ENCODE data around the gene MACROH2A1. TPM values are rescaled to one million over a fixed set of nuclear protein-coding genes. Genes with fewer than 3 reads are reported as not detected.

The MACROH2A1 gene
- polyA plus RNA-seq, 4 donors = 214 to 219 (median 216) TPM

DNA sequence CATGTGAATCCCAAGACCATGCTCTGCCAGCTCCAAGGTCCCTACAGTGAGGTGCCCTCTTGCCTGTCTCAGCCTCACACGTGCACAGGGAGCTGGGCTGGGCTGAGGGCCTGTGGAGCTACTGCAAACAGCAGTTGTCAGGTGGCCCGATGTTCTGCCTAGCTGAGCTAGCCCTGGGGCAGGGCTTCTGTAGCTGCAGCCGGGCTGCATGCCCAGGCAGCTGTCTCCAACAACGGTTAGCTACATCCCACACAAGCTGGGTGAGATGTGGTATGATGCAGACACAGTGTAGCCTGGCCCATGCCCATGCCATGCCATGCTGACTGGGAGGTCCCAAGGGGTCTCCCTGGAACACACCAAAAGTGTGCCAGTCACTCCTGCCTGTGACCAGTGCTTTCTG, 62.0 kb downstream of the MACROH2A1 start:
- DNase-seq (ENCODE audit: low read depth in 4 of 4, low spot score in 3 of 4) = no peak

DNA sequence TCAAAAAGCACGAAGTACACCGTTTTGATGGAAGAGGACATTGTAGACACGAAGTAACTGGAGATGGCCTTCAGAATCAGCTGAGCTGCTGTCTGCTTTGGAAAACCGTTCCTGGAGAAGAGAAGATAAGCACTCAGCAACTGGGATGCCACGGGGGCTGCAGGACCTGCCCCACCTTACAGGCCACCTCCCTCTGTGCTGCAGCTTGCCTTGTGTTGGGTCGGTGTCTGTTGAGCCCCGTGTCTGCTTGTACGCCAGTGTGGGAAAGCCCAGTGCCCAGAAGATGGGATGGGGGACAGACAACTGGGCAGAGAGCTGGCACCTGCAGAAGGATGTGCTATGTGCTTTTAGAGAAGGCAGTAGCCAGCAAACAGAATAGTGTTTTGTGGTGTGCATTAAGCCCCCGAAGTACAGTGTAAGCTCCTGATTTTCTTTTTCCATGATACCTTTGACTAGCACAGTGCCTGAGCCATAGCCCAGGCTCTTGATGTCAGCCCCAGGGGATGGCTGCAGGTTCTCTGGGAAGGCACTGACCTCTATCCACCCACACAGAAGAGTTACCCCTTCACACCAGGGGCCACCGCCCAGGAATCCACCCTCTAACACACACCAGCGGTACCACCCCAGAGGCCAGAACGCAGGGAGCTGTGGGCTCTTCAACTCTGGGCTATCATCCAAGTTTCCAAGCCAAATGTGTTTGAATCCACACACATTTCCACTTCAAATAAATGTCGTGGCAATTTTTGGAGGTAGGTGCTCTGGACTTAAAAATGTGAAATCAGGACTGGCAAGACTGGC, 63.8 kb downstream of the MACROH2A1 start:
- DNase-seq (ENCODE audit: low read depth in 4 of 4, low spot score in 3 of 4) = no peak

DNA sequence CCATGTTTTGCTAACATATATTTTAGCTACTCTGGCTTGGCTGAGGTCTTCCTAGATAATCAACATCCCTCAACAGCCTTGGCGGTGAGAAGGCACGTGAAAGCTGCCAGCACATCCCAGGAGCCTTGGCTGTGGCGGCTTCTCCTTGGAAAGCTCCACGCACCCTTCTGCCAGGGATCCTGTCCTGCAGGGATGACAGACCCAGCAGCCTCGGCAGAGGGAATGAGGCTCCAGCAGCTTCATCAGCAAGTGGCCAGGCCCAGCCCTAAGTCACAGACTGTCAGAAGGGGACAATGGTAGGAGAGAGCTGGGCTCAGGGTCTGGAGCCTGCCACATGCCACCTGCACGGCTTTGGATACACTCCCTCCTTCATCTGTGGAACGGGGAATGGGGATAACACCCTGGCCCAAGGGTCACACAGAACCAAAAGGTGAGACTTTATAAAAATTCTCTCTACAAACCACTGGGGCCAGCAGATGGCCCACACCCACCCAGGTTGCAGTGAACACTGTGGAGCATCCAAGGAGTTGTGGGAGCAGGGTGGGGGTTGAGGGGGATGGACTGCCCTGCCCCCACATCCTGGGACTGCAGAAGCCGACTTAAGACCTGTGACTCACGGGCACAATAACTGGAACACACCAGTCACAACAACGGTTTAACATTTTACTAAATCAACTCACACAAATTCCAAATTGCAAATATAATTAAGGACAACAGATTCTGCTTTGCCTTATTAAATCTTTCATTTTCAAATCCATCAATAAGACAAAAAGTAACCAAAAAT, 65.1 kb downstream of the MACROH2A1 start:
- no peak for DNase-seq (ENCODE audit: low read depth in 4 of 4, low spot score in 3 of 4)

DNA sequence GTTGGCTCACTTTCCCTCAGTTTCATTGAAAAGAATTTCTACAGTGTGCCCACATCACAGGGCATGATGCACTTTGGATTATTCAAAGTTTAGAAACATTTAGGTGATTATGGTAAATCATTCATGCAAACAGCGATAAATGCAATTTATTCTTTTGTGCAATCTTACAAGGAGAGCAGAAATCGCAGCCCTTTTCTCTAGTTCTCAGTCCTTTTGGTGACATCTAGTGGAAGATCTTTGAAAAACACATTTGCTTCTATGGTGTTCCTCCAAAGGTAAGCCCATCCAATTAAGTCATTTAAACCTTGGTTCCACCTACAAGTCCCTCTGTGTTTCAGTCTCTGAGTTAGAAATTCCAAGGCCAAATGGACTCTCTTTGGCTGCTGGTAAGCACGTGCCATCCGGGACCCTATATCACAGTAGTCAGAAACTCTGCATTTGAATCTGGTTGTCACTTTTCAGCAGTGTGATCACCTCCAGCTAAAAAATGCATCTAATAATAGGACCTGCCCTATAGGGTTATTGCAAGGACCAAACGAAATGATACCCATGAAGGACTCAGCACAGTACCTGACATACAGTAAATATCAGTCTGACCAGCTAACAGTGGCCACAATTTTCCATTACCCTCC, 66.4 kb downstream of the MACROH2A1 start:
- peak in 3 of 4 donors; percentile 35 to 58 (median 55) for DNase-seq (ENCODE audit: low read depth in 4 of 4, low spot score in 3 of 4)

DNA sequence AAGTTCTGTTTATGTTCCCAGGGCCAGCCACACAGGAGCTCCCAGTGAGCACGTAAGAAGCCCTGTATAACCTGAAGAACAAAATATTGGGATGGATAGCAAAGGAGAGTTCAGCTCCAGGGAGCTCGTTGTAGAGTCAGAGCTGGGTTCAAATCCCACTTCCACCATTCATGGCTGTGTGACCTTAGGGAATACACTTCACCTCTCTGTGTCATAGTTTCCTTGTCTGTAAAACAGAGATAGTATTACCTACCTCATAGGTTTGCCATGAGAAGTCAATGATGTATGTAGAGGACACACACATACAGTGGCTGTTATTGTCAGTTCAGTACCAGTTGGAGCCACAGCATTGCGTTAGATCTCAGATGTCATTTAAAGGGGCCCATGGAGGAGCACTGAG, 67.4 kb downstream of the MACROH2A1 start:
- no peak for DNase-seq (ENCODE audit: low read depth in 4 of 4, low spot score in 3 of 4)

DNA sequence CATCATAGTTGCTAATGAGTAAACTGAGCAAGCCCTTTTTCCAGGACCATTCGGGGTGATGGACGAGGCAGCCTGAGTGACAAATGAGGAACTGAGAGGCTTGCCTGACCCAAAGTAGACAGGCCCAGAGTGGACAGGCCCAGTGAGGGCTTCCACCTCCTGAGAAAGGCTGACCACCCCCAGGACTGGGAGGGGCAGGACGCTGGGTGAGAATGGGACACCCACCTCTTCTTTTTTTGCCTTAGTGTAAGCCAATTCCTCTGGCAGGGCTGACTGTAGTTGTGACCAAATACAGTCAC, 68.3 kb downstream of the MACROH2A1 start:
- no peak for DNase-seq (ENCODE audit: low read depth in 4 of 4, low spot score in 3 of 4)

DNA sequence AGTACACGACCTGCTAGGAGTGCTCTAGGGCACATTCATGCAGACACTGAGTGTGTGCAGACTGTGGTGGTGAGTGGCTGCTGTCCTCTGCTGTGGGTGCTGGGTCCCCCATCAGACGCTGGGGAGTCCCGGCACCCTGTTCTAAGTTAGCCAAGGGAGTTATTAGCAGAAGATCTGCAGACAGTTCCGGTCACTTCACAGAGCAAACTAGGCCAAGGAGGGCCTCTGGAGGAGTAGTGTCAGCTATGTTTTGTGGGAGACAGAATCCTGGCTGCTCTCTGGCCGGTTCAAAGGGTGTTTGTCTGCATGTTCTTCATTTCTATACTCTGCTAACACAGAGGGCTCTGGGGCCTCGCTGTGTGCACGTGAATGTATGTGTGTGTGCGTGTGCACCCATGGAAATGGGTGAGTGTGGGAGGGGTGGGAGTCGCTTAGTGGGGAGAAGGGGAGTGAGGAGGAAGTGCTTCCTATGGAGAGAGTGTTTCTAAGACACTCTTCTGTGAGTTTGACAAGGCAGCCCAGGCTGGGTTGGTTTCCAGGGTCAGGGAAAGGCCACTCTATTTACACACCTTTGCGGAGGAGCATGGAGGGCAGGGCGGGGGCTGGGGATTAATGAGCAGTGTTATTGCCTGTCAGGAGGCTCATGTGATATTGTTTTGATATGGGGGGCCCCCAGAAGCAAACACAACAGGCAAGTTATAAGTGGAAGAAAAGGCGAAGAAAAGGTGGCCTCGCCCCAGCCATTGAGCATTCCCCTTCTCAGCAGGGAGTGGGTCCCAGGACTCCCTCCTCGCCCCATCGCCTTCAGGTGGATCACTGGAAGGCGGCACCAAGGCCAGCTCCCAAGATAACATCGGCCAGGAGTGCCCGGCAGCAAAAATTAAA, 68.9 kb downstream of the MACROH2A1 start:
- DNase-seq (ENCODE audit: low read depth in 4 of 4, low spot score in 3 of 4) = no peak

DNA sequence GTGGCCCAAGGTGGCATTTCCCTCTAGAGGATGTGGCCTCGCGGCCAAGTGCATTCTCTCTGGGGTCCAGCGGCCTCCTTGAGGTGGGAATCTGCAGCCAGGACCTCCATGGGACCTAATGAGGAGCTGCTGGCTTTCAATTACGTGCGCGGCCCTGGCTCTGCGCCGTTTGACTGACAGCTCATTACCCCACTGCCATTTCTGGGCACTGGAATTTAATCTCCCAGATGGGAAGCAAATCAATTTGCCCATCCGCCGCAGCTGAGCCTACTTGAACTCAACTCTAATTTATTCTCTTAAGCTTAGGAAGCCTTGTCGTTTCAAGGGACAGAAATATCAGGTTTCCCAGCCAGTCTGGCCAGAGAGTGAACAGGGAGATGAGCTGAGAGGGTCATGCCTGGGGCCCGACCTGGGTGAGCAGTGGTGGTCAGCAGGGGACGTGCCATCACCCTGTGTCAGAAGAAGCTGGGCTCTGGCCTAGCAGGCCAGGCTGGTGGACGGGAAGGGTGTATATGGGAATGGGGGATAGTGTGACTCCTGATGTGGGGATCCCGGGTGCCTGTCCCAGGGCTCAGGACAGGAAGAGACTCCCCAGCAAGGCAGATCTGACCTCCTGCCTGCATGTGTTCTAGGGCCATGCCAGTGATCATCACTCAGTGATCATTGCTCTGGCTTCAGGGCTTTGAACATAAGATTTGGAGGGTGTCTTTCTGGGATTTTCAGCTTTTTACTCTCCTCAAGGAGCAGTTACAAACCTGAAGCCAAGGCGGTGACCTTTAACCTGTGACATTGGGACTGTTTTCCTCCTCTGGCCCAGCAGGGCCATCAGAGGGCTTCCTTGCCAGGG, 69.7 kb downstream of the MACROH2A1 start:
- no peak for DNase-seq (ENCODE audit: low read depth in 4 of 4, low spot score in 3 of 4)

DNA sequence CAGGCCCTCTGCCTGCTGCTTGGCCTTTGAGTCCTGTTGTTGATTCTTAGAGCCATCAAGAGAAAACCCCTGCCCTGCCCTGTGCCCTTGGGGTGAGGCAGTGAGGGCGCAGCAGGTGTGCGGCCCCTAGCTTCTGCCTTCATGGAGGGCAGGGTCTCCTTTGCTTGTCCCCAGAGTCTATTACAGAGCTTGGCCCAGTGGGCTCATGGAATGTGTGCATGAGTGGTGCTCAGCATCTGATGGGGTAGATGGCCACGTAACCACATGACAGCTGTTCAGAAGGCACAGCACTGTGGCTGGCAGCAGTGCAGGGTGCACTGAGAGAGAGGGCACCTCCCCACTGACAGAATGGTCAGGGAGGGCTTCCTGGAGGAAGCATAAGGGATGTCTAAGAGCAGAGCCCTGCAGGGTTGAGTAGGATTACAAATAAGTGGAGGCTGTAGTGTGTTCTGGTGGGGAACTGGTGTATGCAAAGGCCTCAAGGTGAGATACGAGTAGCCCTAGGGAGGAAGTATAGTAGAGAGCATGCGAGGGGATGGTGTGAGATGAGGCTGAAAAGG, 70.8 kb downstream of the MACROH2A1 start:
- DNase-seq (ENCODE audit: low read depth in 4 of 4, low spot score in 3 of 4) = no peak

DNA sequence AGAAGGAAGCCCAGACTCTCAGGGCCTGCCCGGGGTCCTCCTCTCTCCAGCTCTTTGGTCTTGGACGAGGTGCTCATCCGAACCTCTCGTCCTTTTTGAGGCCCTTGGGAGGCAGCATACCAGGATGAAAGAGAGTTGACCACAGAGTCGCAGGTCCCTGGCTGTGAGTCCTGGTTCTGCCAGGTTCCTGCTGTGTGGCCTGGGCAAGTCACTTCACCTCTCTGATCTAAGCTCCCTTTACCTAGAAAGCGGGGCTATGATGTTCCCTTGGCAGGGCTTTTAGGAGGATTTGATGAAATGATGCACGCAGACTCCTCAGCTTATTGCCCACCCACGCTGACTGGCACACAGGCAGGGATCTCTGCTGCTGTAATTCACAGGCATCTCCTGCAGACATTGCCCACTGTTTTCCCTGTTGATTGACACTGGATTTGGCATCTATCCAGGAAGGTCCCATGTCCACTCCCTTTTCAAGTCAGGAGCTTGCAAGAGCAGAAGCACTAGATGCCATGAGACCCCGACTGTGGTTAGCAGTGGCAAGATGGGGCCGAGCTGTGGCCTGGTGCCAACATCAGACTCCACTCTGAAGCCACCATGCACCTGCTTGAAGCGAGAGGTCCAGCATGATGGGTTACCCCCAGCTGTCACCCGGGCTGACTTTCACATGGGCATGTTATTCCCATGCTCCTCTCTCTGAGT, 71.5 kb downstream of the MACROH2A1 start:
- no peak for DNase-seq (ENCODE audit: low read depth in 4 of 4, low spot score in 3 of 4)

DNA sequence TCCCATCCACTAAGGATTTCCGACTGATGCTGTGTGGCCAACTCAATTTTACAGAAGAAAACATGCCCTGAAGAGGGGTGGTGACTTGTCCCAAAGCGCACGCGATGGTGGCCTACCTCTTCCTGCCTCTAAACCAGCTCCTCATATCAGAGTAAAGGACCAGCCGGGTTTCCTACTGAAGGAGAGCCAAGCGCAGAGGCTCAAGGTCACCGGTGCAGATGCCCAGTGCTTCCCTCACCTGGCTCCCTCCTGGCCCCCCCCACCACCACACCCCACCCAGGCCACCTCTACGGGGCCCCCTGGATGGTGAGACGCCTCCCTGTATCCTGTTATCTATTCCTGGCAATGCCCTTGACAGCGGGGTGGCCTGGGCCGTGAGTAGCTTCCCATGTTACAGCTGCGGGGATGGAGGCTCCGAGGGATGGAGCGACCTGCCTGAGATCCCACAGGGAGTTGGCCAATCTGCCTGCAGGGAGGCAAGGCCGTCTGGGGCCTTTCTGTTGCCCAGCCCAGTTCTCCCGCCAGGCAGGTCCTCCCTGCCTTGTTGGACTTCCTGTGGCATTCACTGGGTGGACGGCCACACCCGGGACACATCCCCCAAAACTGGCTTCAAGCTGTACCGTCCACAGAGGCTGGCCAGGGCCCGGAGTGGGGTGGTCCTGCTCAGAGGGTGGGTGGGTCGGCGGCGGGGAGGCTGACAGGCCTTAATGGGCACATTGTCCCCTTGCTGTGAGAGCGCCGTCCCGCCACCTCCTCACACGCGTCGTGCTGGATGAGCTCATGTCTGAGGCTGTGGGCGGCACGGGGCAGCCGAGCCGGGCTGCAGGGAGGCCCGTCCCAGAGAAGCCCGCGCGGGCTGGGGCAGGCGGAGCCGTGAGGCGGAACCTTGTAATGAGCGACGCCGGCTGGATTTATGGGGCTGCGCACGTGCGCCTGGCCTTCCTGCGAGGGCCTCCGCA, 72.5 kb downstream of the MACROH2A1 start:
- DNase-seq (ENCODE audit: low read depth in 4 of 4, low spot score in 3 of 4) = peak in 3 of 4 donors; percentile 28 to 49 (median 40)

DNA sequence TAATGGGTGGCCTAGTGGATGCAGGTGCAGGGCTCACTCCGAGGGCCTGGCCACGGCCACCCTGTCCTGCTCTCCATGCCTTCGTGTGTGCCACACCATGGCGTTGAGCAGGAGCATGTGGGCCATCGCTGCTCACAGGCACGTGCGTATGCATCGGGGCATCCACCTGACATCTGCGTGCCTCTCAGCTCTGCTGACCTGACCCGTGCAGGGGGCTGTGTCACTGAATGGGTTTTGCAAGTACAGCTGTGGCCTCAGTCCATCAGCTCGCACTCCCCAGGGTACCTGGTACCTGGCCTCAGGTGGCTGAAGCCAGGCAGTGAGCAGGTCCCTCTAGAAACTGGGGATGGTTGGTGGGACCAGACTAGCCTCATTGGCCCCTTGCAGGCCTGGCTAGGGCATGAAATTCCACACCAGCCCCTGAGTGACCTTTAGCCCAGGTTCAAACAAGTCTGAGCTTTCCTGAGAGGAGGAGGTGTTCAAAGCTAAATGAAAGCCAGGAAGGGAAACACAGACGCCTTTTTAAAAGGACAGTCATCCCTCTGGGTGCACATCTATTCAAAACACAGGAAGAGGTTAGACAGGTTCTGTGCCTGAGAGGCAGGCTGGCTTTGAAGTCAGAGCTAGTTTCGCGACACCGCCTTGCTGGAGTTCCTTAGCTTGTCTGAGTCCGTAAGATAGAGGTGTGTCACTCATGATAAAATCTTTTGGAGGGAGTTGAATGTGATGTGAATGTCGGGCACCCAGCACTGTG, 74.0 kb downstream of the MACROH2A1 start:
- no peak for DNase-seq (ENCODE audit: low read depth in 4 of 4, low spot score in 3 of 4)

DNA sequence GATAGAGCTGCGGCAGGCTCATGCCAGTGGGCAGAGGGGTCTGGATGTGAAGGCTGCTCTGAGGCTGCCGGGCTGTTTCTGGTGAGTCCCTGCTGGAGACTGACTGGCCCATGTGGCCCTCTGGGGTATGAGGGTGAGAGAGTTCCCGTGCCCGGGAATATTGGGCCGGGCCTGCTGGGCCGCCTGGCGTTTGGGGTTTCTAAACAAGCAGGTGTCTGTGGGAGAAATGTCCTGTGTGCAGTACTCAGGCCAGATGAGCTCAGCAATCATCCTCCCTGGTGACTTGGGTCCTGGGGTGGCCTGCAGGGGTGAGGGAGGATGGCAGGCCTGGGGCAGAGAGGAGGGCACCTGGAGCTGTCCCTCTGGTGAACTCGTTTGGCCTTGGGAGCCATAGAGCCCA, 74.9 kb downstream of the MACROH2A1 start:
- DNase-seq (ENCODE audit: low read depth in 4 of 4, low spot score in 3 of 4) = no peak

DNA sequence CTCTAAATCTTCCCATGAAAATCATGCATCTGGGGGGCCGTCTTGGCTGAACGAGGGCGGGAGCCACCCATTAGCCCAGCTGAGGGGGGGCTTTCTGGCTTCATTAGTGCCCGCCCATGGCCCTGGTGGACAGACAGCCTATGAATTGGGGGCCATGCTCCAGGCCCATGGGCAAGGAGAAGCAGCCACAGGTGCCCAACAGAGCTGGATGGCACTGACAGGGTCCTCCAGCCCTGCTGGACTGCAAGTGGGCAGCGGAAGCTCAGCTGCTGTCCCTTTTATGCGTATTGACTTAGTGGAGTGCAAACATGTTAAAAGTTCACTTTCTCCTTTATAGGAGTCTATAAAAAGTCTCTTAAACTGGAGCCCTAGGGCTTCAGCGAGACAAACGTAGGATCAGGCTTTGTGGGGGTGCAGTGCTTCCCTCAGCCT, 75.3 kb downstream of the MACROH2A1 start:
- no peak for DNase-seq (ENCODE audit: low read depth in 4 of 4, low spot score in 3 of 4)

DNA sequence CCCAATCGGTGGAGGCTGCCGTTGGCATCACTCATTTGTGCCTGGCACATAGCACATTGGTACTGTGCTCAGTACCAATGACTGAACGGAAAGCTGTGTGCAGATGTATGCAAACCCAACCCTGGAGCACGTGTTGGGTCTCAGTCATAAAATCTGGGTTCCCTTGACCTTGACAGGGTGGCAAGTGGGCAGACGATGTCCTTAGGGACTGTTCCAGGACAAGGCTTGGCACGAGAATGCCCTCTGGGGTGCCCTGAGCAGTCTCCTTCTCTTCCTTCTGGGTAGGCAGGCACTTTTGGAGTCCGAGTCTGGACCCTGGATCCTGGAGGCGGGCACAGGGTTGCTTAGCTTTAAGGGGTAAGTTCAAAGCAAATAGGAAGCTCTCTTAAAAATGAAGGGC, 75.8 kb downstream of the MACROH2A1 start:
- no peak for DNase-seq (ENCODE audit: low read depth in 4 of 4, low spot score in 3 of 4)

DNA sequence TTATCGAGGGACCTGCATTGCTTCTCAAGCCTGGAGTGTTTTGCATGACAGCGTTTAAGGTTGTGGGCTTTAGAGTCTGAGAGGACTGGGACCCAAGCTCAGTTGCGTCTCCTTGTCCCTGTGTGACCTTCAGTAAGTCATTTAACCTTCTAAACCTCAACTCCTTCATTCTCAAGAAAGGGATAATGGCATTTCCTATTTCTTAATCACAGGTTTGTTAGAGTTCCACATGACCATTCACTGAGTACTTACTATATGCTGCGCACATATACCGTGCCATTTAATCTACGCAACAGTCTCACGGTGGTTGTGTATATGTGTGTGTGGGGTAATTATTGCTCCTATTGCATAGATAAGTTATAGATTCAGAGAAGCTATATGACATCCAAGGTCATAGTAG, 76.3 kb downstream of the MACROH2A1 start:
- DNase-seq (ENCODE audit: low read depth in 4 of 4, low spot score in 3 of 4) = no peak

DNA sequence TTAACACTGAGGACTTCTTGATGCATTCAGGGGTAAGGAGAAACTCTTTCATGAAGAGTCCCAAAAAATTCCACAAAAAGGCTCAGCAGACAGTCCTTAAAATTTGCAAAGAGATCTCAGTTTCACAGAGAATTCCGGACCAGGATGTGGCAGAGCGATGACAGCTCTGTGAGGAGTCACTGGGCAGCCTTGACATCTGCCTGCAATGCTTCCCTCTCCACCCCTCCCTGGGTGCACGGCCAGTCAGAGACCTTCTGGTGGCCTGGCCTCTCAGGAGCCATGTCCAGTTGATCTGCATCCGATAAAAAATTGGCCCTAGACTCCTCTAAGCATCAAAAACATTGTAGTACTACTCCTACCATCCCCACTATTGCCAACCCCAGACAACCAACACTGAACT, 76.8 kb downstream of the MACROH2A1 start:
- DNase-seq (ENCODE audit: low read depth in 4 of 4, low spot score in 3 of 4) = no peak

Data from right renal pelvis (tissue), 4 donors.